HEK293 (cell line): ENCODE data around the gene PEX14.

ENCODE experiments used
- CTCF ChIA-PET: fragments of 350-600 bp; formaldehyde crosslinking; extraction: SDS; loops from one replicate; lab custom pipeline; 2021; ENCODE audit warnings: antibody characterized with exemption; lab: Yijun Ruan, JAX
- POLR2A ChIA-PET: fragments of 300-600 bp; formaldehyde crosslinking; extraction: SDS; loops from one replicate; lab custom pipeline; 2020; ENCODE audit warnings: antibody characterized with exemption, inconsistent platforms; lab: Yijun Ruan, JAX
- H3K27ac ChIP-seq: fragments of 200-500 bp; sonication (Bioruptor generic); 2 replicates; pipeline ENCODE4 v1.5.1; 2014; ENCODE audit warnings: low read depth, low read length, control low read depth, inconsistent platforms; ENCODE audit errors: extremely low read depth
- H3K36me3 ChIP-seq, 2 experiments: fragments of 200-500 bp in 1 of 2; sonication (Bioruptor generic) in 1 of 2; 1 replicate in 1 of 2; 2 replicates in 1 of 2; pipeline ENCODE4 v1.5.1; 2014 to 2017; ENCODE audit warnings: inconsistent platforms in 2 of 2, low read length in 2 of 2; ENCODE audit not compliant: control insufficient read depth in 2 of 2, insufficient read depth in 1 of 2
- H3K4me1 ChIP-seq: fragments of 200-500 bp; sonication (Bioruptor generic); 2 replicates; pipeline ENCODE4 v1.5.1; 2014; ENCODE audit warnings: mild to moderate bottlenecking, low read length, inconsistent platforms; ENCODE audit not compliant: control insufficient read depth, insufficient read depth
- H3K4me3 ChIP-seq: 2 replicates; pipeline ENCODE4 v1.5.1; 2011; ENCODE audit warnings: low read depth, mild to moderate bottlenecking, control low read depth, low read length, moderate library complexity
- H3K9me3 ChIP-seq: fragments of 200-500 bp; sonication (Bioruptor generic); 2 replicates; pipeline ENCODE4 v1.5.1; 2014; ENCODE audit warnings: low read depth, low read length, inconsistent platforms; ENCODE audit not compliant: control insufficient read depth, insufficient read depth
- BCL11B ChIP-seq: fragments of 450-650 bp; formaldehyde crosslinking; IDR thresholded peaks from 2 replicates; pipeline ENCODE4 v1.5.1; 2016; ENCODE audit warnings: low read depth, missing biosample characterization, missing genetic modification characterization
- EGR2 ChIP-seq: fragments of 450-650 bp; formaldehyde crosslinking; IDR thresholded peaks from 2 replicates; pipeline ENCODE4 v1.5.1; 2016; ENCODE audit warnings: low read depth, missing biosample characterization, missing genetic modification characterization
- FEZF1 ChIP-seq: fragments of 450-650 bp; formaldehyde crosslinking; IDR thresholded peaks from 2 replicates; pipeline ENCODE4 v1.5.1; 2016; ENCODE audit warnings: missing biosample characterization, missing genetic modification characterization
- MEIS1 ChIP-seq: sonication (generic); formaldehyde crosslinking; IDR thresholded peaks from 2 replicates; pipeline ENCODE4 v1.8.1; 2022; ENCODE audit warnings: missing genetic modification reagents, mild to moderate bottlenecking, borderline replicate concordance
- REPIN1 ChIP-seq: fragments of 450-650 bp; formaldehyde crosslinking; IDR thresholded peaks from 2 replicates; pipeline ENCODE4 v1.5.1; 2017; ENCODE audit warnings: missing biosample characterization, missing genetic modification characterization, low read depth
- ZEB2 ChIP-seq: fragments of 450-650 bp; formaldehyde crosslinking; IDR thresholded peaks from 2 replicates; pipeline ENCODE4 v1.5.1; 2016; ENCODE audit warnings: missing biosample characterization, missing genetic modification characterization
- ZNF132 ChIP-seq: fragments of 450-650 bp; formaldehyde crosslinking; IDR thresholded peaks from 2 replicates; pipeline ENCODE4 v1.5.1; 2017; ENCODE audit warnings: missing biosample characterization, missing genetic modification characterization, borderline replicate concordance
- ZNF140 ChIP-seq: fragments of 450-650 bp; formaldehyde crosslinking; IDR thresholded peaks from 2 replicates; pipeline ENCODE4 v1.5.1; 2016; ENCODE audit warnings: missing biosample characterization, missing genetic modification characterization
- ZNF16 ChIP-seq: fragments of 450-650 bp; formaldehyde crosslinking; IDR thresholded peaks from 2 replicates; pipeline ENCODE4 v1.5.1; 2016; ENCODE audit warnings: low read depth, missing biosample characterization, missing genetic modification characterization
- ZNF174 ChIP-seq: fragments of 450-650 bp; formaldehyde crosslinking; IDR thresholded peaks from 2 replicates; pipeline ENCODE4 v1.5.0; 2017; ENCODE audit warnings: missing biosample characterization, mild to moderate bottlenecking, missing genetic modification characterization
- ZNF239 ChIP-seq: fragments of 450-650 bp; formaldehyde crosslinking; IDR thresholded peaks from 2 replicates; pipeline ENCODE4 v1.5.1; 2016; ENCODE audit warnings: missing biosample characterization, missing genetic modification characterization
- ZNF248 ChIP-seq: fragments of 450-650 bp; formaldehyde crosslinking; IDR thresholded peaks from 2 replicates; pipeline ENCODE4 v1.5.1; 2017; ENCODE audit warnings: missing biosample characterization, missing genetic modification characterization
- ZNF266 ChIP-seq: fragments of 450-650 bp; formaldehyde crosslinking; IDR thresholded peaks from 2 replicates; pipeline ENCODE4 v1.5.1; 2016; ENCODE audit warnings: missing biosample characterization, missing genetic modification characterization, low read depth
- ZNF302 ChIP-seq: fragments of 450-650 bp; formaldehyde crosslinking; IDR thresholded peaks from 2 replicates; pipeline ENCODE4 v1.5.1; 2016; ENCODE audit warnings: missing biosample characterization, missing genetic modification characterization, low read depth
- ZNF426 ChIP-seq: fragments of 450-650 bp; formaldehyde crosslinking; IDR thresholded peaks from 2 replicates; pipeline ENCODE4 v1.5.1; 2017; ENCODE audit warnings: missing biosample characterization, missing genetic modification characterization, mild to moderate bottlenecking, inconsistent platforms, moderate library complexity
- ZNF48 ChIP-seq: fragments of 450-650 bp; formaldehyde crosslinking; IDR thresholded peaks from 2 replicates; pipeline ENCODE4 v1.5.1; 2016; ENCODE audit warnings: missing biosample characterization, missing genetic modification characterization
- ZNF510 ChIP-seq: fragments of 450-650 bp; formaldehyde crosslinking; IDR thresholded peaks from 2 replicates; pipeline ENCODE4 v1.5.1; 2018; ENCODE audit warnings: mild to moderate bottlenecking, missing genetic modification characterization, missing biosample characterization; ENCODE audit not compliant: insufficient replicate concordance
- ZNF560 ChIP-seq: fragments of 450-650 bp; formaldehyde crosslinking; IDR thresholded peaks from 2 replicates; pipeline ENCODE4 v1.5.1; 2017; ENCODE audit warnings: missing biosample characterization, missing genetic modification characterization, borderline replicate concordance
- ZNF561 ChIP-seq: fragments of 450-650 bp; IDR thresholded peaks from 2 replicates; pipeline ENCODE4 v1.5.1; 2018; ENCODE audit warnings: missing biosample characterization, missing genetic modification characterization, borderline replicate concordance
- ZNF707 ChIP-seq: fragments of 450-650 bp; formaldehyde crosslinking; IDR thresholded peaks from 2 replicates; pipeline ENCODE4 v1.5.1; 2016; ENCODE audit warnings: missing biosample characterization, missing genetic modification characterization
- ZNF76 ChIP-seq: fragments of 450-650 bp; formaldehyde crosslinking; IDR thresholded peaks from 2 replicates; pipeline ENCODE4; 2016; ENCODE audit warnings: low read depth, missing biosample characterization, missing genetic modification characterization, borderline replicate concordance
- TF ChIP-seq, protein P1 (sequence below): fragments of 450-650 bp; formaldehyde crosslinking; IDR thresholded peaks from 2 replicates; pipeline ENCODE4 v1.5.1; 2016; ENCODE audit warnings: missing biosample characterization, missing genetic modification characterization, low read depth
- TF ChIP-seq, protein P2 (sequence below): fragments of 450-650 bp; formaldehyde crosslinking; IDR thresholded peaks from 2 replicates; pipeline ENCODE4 v1.5.1; 2016; ENCODE audit warnings: missing biosample characterization, missing genetic modification characterization
- TF ChIP-seq, protein P3 (sequence below): fragments of 450-650 bp; formaldehyde crosslinking; IDR thresholded peaks from 2 replicates; pipeline ENCODE4 v1.5.1; 2017; ENCODE audit warnings: missing biosample characterization, mild to moderate bottlenecking, missing genetic modification characterization, moderate library complexity
- TF ChIP-seq, protein P4 (sequence below): fragments of 450-650 bp; formaldehyde crosslinking; IDR thresholded peaks from 2 replicates; pipeline ENCODE4 v1.5.1; 2016; ENCODE audit warnings: missing biosample characterization, missing genetic modification characterization, borderline replicate concordance
- TF ChIP-seq, protein P5 (sequence below): fragments of 450-650 bp; formaldehyde crosslinking; IDR thresholded peaks from 2 replicates; pipeline ENCODE4 v1.5.1; 2016; ENCODE audit warnings: missing biosample characterization, missing genetic modification characterization

PEX14 gene

DNA sequence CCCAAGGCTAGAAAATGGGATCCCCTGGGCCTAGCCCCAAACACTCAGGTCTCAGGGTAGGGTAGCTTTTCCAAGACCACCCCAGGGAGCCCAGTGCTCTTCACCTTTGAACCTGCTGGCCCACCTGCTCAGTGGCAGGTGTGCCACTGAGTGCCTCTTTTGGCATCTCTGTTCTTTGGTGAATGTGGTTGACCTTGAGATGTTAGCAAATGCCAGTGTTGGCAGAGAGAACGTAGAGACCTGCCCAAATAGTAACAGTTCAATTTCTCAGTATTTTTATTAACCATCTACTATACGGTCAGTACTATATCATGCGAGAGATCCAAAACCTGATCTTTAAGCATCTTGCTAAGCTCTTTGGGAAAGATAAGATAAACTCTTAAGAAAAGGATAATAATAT, 128.2 kb downstream of the PEX14 start (continued):
- TF ChIP-seq, protein P1, sequence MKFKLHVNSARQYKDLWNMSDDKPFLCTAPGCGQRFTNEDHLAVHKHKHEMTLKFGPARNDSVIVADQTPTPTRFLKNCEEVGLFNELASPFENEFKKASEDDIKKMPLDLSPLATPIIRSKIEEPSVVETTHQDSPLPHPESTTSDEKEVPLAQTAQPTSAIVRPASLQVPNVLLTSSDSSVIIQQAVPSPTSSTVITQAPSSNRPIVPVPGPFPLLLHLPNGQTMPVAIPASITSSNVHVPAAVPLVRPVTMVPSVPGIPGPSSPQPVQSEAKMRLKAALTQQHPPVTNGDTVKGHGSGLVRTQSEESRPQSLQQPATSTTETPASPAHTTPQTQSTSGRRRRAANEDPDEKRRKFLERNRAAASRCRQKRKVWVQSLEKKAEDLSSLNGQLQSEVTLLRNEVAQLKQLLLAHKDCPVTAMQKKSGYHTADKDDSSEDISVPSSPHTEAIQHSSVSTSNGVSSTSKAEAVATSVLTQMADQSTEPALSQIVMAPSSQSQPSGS (tag by site-specific recombination) = no peak
- no peak for TF ChIP-seq BCL11B (tag by site-specific recombination)
- no peak for TF ChIP-seq ZNF266 (tag by site-specific recombination)
- TF ChIP-seq ZNF561 (tag by site-specific recombination) = no peak
- TF ChIP-seq, protein P2, sequence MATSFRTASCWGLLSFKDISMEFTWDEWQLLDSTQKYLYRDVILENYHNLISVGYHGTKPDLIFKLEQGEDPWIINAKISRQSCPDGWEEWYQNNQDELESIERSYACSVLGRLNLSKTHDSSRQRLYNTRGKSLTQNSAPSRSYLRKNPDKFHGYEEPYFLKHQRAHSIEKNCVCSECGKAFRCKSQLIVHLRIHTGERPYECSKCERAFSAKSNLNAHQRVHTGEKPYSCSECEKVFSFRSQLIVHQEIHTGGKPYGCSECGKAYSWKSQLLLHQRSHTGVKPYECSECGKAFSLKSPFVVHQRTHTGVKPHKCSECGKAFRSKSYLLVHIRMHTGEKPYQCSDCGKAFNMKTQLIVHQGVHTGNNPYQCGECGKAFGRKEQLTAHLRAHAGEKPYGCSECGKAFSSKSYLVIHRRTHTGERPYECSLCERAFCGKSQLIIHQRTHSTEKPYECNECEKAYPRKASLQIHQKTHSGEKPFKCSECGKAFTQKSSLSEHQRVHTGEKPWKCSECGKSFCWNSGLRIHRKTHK (tag by site-specific recombination) = no peak
- TF ChIP-seq, protein P3, sequence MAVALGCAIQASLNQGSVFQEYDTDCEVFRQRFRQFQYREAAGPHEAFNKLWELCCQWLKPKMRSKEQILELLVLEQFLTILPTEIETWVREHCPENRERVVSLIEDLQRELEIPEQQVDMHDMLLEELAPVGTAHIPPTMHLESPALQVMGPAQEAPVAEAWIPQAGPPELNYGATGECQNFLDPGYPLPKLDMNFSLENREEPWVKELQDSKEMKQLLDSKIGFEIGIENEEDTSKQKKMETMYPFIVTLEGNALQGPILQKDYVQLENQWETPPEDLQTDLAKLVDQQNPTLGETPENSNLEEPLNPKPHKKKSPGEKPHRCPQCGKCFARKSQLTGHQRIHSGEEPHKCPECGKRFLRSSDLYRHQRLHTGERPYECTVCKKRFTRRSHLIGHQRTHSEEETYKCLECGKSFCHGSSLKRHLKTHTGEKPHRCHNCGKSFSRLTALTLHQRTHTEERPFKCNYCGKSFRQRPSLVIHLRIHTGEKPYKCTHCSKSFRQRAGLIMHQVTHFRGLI (tag by site-specific recombination) = no peak
- TF ChIP-seq, protein P4, sequence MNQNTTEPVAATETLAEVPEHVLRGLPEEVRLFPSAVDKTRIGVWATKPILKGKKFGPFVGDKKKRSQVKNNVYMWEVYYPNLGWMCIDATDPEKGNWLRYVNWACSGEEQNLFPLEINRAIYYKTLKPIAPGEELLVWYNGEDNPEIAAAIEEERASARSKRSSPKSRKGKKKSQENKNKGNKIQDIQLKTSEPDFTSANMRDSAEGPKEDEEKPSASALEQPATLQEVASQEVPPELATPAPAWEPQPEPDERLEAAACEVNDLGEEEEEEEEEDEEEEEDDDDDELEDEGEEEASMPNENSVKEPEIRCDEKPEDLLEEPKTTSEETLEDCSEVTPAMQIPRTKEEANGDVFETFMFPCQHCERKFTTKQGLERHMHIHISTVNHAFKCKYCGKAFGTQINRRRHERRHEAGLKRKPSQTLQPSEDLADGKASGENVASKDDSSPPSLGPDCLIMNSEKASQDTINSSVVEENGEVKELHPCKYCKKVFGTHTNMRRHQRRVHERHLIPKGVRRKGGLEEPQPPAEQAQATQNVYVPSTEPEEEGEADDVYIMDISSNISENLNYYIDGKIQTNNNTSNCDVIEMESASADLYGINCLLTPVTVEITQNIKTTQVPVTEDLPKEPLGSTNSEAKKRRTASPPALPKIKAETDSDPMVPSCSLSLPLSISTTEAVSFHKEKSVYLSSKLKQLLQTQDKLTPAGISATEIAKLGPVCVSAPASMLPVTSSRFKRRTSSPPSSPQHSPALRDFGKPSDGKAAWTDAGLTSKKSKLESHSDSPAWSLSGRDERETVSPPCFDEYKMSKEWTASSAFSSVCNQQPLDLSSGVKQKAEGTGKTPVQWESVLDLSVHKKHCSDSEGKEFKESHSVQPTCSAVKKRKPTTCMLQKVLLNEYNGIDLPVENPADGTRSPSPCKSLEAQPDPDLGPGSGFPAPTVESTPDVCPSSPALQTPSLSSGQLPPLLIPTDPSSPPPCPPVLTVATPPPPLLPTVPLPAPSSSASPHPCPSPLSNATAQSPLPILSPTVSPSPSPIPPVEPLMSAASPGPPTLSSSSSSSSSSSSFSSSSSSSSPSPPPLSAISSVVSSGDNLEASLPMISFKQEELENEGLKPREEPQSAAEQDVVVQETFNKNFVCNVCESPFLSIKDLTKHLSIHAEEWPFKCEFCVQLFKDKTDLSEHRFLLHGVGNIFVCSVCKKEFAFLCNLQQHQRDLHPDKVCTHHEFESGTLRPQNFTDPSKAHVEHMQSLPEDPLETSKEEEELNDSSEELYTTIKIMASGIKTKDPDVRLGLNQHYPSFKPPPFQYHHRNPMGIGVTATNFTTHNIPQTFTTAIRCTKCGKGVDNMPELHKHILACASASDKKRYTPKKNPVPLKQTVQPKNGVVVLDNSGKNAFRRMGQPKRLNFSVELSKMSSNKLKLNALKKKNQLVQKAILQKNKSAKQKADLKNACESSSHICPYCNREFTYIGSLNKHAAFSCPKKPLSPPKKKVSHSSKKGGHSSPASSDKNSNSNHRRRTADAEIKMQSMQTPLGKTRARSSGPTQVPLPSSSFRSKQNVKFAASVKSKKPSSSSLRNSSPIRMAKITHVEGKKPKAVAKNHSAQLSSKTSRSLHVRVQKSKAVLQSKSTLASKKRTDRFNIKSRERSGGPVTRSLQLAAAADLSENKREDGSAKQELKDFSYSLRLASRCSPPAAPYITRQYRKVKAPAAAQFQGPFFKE (tag by site-specific recombination) = no peak

DNA sequence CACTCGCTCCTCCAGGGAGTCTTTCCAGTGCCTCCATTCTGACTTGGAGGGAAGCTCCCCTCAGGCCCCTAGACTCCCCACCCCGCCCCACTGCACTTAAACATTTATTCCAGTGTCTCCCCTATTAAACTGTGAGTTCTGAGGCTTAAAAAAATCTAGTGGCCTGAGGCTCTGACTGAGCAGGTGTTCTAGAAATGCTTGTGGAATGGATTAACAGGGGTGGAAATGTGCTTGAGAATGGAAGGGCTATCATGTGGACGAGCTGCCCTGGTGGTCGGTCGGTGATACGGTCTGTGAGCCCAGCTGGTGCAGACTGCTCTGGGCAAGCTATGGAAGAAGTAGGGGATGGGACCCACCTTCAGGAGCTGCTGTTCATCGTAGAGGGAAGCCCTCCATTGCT, 130.2 kb downstream of the PEX14 start:
- Histone ChIP-seq H3K36me3 (peaks cover 0 to 5% of the 10 kb centered on the region in 2 experiments; a peak in 1 of 3 replicates), H3K4me3 (no peak overlapping the region), H3K27ac (no peak overlapping the region), H3K9me3 (no peaks in the 10 kb centered on the region), H3K4me1 (no peaks in the 10 kb centered on the region)
- CTCF ChIA-PET = no interaction called here
- TF ChIP-seq ZEB2 (no peak), REPIN1 (tag by site-specific recombination) (no peak), ZNF48 (no peak), MEIS1 (CRISPR knock-in tag) (no peak), FEZF1 (no peak), ZNF132 (tag by site-specific recombination) (no peak), EGR2 (tag by site-specific recombination) (no peak), ZNF560 (tag by site-specific recombination) (no peak), ZNF707 (tag by site-specific recombination) (no peak), ZNF248 (tag by site-specific recombination) (no peak), ZNF302 (tag by site-specific recombination) (no peak), ZNF174 (tag by site-specific recombination) (no peak), ZNF76 (tag by site-specific recombination) (no peak), ZNF239 (tag by site-specific recombination) (no peak), ZNF16 (tag by site-specific recombination) (no peak), ZNF426 (tag by site-specific recombination) (no peak), ZNF510 (tag by site-specific recombination) (no peak), ZNF140 (tag by site-specific recombination) (no peak)
- TF ChIP-seq, protein P5, sequence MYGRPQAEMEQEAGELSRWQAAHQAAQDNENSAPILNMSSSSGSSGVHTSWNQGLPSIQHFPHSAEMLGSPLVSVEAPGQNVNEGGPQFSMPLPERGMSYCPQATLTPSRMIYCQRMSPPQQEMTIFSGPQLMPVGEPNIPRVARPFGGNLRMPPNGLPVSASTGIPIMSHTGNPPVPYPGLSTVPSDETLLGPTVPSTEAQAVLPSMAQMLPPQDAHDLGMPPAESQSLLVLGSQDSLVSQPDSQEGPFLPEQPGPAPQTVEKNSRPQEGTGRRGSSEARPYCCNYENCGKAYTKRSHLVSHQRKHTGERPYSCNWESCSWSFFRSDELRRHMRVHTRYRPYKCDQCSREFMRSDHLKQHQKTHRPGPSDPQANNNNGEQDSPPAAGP (tag by site-specific recombination) = no peak
- POLR2A ChIA-PET = no interaction called here
